Bronchial epithelial cell (primary cell): ENCODE data around the gene CBX5. TPM values are rescaled to one million over a fixed set of nuclear protein-coding genes. Genes with fewer than 3 reads are reported as not detected.
"Not testable (repeated sequence)": the region's sequence is repeated elsewhere in the genome, so short reads cannot be mapped to it uniquely, and the experiment has no call there.

Experiments
- DNase-seq: peaks from one replicate; pipeline ENCODE4 v3.0.0-alpha.2; 2010; ENCODE audit warnings: low read depth
- FAIRE-seq: peaks from 2 replicates; lab custom pipeline; 2011; peaks lifted over from hg19 to GRCh38; lab: Jason Lieb, UNC
- H3K27me3 ChIP-seq: 2 replicates; pipeline ENCODE4 v1.5.1; 2011; ENCODE audit warnings: low read length; ENCODE audit not compliant: control insufficient read depth, insufficient read depth
- H3K36me3 ChIP-seq: 2 replicates; pipeline ENCODE4 v1.5.1; 2011; ENCODE audit warnings: low read length; ENCODE audit not compliant: control insufficient read depth, insufficient read depth
- H3K4me3 ChIP-seq: 2 replicates; pipeline ENCODE4 v1.5.1; 2011; ENCODE audit warnings: mild to moderate bottlenecking, low read depth, low read length, control low read depth
- total RNA-seq: library from RNA; depleted of rRNA; stranded (reverse); fragments of >200 nt; gene quantifications from 2 replicates; pipeline ENCODE4 v1.2.1, GENCODE V29; 2014
- TF ChIP-seq, protein P1 (sequence below): IDR thresholded peaks from 2 replicates; pipeline ENCODE4 v1.5.1; 2011; ENCODE audit warnings: mild to moderate bottlenecking, moderate library complexity, low read length, control low read depth, inconsistent platforms; ENCODE audit not compliant: insufficient read depth, severe bottlenecking

CBX5 gene
- total RNA-seq, 1 donor from 2014 or later = 13.2 TPM

DNA sequence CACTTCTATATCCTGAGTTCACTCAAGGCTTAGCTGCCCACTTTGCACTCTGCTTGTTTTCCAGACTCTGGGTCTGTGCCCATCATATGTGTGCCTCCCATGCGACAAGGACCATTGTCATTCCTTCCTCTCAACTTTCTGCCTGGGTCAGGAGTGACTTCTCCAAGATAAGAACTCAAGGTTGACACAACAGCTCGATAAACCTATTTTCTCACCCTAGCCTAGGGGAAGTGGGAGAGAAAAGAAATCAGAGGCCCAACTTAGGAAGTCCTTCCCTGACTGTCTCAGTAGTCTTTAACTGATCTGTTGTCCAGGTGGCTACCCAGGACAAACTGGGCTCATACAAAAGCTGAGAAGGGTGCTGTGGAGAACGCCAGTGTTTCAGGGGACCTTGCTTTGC is 92.8 kb downstream of the CBX5 start:
- FAIRE-seq (no peak), DNase-seq (no peak)
- H3K4me3 ChIP-seq = no peak overlapping the region
- TF ChIP-seq, protein P1, sequence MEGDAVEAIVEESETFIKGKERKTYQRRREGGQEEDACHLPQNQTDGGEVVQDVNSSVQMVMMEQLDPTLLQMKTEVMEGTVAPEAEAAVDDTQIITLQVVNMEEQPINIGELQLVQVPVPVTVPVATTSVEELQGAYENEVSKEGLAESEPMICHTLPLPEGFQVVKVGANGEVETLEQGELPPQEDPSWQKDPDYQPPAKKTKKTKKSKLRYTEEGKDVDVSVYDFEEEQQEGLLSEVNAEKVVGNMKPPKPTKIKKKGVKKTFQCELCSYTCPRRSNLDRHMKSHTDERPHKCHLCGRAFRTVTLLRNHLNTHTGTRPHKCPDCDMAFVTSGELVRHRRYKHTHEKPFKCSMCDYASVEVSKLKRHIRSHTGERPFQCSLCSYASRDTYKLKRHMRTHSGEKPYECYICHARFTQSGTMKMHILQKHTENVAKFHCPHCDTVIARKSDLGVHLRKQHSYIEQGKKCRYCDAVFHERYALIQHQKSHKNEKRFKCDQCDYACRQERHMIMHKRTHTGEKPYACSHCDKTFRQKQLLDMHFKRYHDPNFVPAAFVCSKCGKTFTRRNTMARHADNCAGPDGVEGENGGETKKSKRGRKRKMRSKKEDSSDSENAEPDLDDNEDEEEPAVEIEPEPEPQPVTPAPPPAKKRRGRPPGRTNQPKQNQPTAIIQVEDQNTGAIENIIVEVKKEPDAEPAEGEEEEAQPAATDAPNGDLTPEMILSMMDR = no peak
- no peaks in the 10 kb centered on the region for H3K27me3 ChIP-seq
- peaks cover 3% of the 10 kb centered on the region for H3K36me3 ChIP-seq

DNA sequence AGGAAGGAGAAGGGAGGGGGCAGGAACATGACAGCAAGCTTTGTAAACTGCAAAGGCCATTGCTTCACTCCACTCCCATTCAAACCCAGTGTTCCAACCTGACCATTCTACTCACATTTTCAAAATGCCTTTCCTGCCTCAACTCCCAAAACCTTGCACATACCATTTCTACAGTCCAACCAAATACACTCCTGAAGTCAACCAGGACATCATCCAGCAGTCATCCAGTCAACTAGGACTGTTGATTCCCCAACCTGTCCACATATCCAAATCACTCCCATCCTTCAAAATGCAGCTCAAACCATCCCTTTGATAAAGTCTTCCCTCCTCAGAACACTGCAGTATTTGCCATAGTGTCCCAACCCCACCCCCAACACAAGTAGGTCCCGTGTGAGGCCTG is 94.0 kb downstream of the CBX5 start:
- Histone ChIP-seq H3K4me3 (no peak overlapping the region), H3K27me3 (no peaks in the 10 kb centered on the region), H3K36me3 (peaks cover 5% of the 10 kb centered on the region)
- TF ChIP-seq, protein P1 = no peak
- FAIRE-seq (no peak), DNase-seq (no peak)

DNA sequence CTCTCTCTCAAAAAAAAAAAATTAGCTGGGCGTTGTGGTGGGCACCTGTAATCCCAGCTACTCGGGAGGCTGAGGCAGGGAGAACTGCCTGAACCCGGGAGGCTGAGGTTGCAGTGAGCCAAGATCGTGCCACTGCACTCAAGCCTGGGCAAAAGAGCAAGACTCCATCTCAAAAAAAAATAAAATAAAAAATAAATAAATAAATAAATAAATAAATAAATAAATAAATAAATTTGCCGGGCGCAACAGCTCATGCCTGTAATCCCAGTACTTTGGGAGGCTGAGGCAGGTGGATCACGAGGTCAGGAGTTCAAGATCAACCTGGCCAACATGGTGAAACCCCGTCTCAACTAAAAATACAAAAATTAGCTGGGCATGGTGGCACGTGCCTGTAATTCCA is 94.6 kb downstream of the CBX5 start:
- not testable (repeated sequence) for H3K4me3 ChIP-seq, DNase-seq, H3K36me3 ChIP-seq, FAIRE-seq, H3K27me3 ChIP-seq

DNA sequence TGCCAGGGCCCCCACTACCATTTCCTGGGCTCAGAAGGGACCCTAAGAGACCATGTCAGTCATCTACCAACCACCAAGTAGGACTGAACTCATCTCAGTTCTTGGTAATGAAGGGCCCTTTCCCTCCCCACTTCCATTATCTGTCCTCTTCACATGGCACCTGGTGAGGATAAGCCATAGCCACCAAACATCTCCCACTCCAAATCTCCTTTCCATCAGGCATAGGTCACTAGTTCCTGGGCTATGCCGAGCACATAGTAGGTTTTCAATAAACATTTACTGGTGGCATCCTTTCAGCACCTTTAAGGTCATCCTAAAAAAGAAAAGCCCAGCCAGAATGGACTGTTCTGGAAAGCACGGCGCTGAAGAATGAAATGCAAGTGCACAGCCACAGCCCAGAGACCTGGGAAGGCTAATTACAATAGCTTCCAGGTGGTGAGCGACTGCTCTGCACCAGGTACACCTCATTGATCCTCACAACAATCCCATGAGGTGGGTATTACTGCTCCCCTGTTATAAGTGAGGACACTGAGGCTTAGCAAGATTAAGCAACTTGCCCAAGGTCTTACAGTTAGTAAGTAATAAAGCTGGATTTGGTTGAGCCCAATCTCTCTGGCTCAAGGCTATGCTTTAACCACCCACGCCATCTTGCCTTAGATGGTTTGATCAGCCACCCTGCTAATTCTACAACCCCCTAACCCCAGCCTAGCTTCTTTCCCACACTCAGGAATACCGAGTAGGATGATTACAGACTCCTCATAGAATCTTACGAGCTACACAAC is 95.7 kb downstream of the CBX5 start:
- TF ChIP-seq, protein P1 = no peak
- DNase-seq = no peak
- H3K36me3 ChIP-seq = peaks cover 5% of the 10 kb centered on the region
- no peak for FAIRE-seq
- H3K4me3 ChIP-seq = no peak overlapping the region
- H3K27me3 ChIP-seq = no peaks in the 10 kb centered on the region

GRCh38 chr12:54182981-54183380 is 96.9 kb downstream of the CBX5 start:
- no peak for DNase-seq
- TF ChIP-seq, protein P1 = no peak
- FAIRE-seq = no peak
- Histone ChIP-seq H3K36me3 (peaks cover 5% of the 10 kb centered on the region), H3K27me3 (no peaks in the 10 kb centered on the region), H3K4me3 (no peak overlapping the region)

- DNase-seq (no peak), FAIRE-seq (no peak)
- TF ChIP-seq, protein P1 = no peak
- no peaks in the 10 kb centered on the region for H3K27me3 ChIP-seq
- no peak overlapping the region for H3K4me3 ChIP-seq
- H3K36me3 ChIP-seq = peaks cover 3% of the 10 kb centered on the region
Observed at GRCh38 chr12:54182086-54182485, 97.8 kb downstream of the CBX5 start.

Other genes with a start within 250 kb of the CBX5 start
- not detected in 2 replicates for gene HOXC5, start 247.1 kb downstream of the CBX5 start, total RNA-seq
- gene HOXC4, start 226.3 kb downstream of the CBX5 start, total RNA-seq = not detected in 2 replicates
- gene SMUG1, start 91.1 kb downstream of the CBX5 start, total RNA-seq = 36.1 and 48.5 TPM in 2 replicates
- gene HNRNPA1, start 604 bp upstream of the CBX5 start, total RNA-seq = 329 and 428 TPM in 2 replicates
- gene NFE2, start 20.9 kb upstream of the CBX5 start, total RNA-seq = not detected in 2 replicates
- gene COPZ1, start 45.0 kb upstream of the CBX5 start, total RNA-seq = 89.5 and 118 TPM in 2 replicates
- 0.13 TPM in 1 of 2 replicates, not detected in the other for gene GPR84, start 84.4 kb upstream of the CBX5 start, total RNA-seq
- 5.3 and 7.6 TPM in 2 replicates for gene ZNF385A, start 104.6 kb upstream of the CBX5 start, total RNA-seq
- gene ITGA5, start 139.1 kb upstream of the CBX5 start, total RNA-seq = 53.5 and 98.5 TPM in 2 replicates
- gene GTSF1, start 193.5 kb upstream of the CBX5 start, total RNA-seq = not detected in 2 replicates
- not detected in 2 replicates for gene NCKAP1L, start 217.6 kb upstream of the CBX5 start, total RNA-seq